ENCODE measurements around the gene MNAT1. TPM values are rescaled to one million over a fixed set of nuclear protein-coding genes. Genes with fewer than 3 reads are reported as not detected.

MNAT1 gene
- total and polyA plus RNA-seq, 9 of the 15 experiments (the other 6 are each of a cell fraction or from before 2014, with no cell fraction given): 37.8 to 83.3 (median 60.4) TPM

GRCh38 chr14:60975551-60975950, 241.0 kb downstream of the MNAT1 start (continued):
- no peak for TF ChIP-seq ZNF695 (CRISPR knock-in tag; IDR thresholded peaks at IDR 0.05)
- no peak for TF ChIP-seq CHD2 (IDR thresholded peaks at IDR 0.05; ENCODE audit: low read depth, low read length)
- TF ChIP-seq CREM (IDR thresholded peaks at IDR 0.05; ENCODE audit: low read depth): no peak
- TF ChIP-seq JUNB (CRISPR knock-in tag; conservative IDR thresholded peaks at IDR 0.05): no peak
- no peak for TF ChIP-seq YY1 (IDR thresholded peaks at IDR 0.05; ENCODE audit: borderline replicate concordance in 1 of 3, control insufficient read depth in 1 of 3, extremely low read depth in 1 of 3, insufficient read depth in 3 of 3, insufficient read length in 1 of 3, insufficient replicate concordance in 2 of 3, low read depth in 1 of 3, low read length in 2 of 3)

GRCh38 chr14:60977847-60978246, 243.3 kb downstream of the MNAT1 start:
- Histone ChIP-seq H3K27ac (ENCODE audit: extremely low read depth, low read depth, low read length) (no peak overlapping the region), H3K4me3 (peak overlapping the region; percentile 84; the same call in 1 of the 2 replicates), H3K4me2 (ENCODE audit: insufficient read depth, low read length) (peak overlapping the region; percentile 54; the same call in 1 of the 2 replicates), H2AFZ (ENCODE audit: low read depth, low read length) (no peak overlapping the region), H3K4me1 (replicated peaks in 1 of 2; ENCODE audit: control insufficient read depth in 2 of 2, insufficient read depth in 2 of 2, low read length in 2 of 2) (no peaks in the 10 kb centered on the region; a peak in 1 of 5 replicates), H3K9ac (ENCODE audit: insufficient read depth in 1 of 2, low read depth in 2 of 2, low read length in 2 of 2) (peak overlapping the region in 1 of 2 experiments; percentile 46; a peak in 2 of 4 replicates), H3K9me1 (ENCODE audit: control insufficient read depth, insufficient read depth, low read length) (no peaks in the 10 kb centered on the region), H3K27me3 (ENCODE audit: control insufficient read depth in 2 of 2, insufficient read depth in 2 of 2, low read length in 2 of 2) (no peaks in the 10 kb centered on the region), H4K20me1 (replicated peaks; ENCODE audit: control insufficient read depth, insufficient read depth, low read length) (no peaks in the 10 kb centered on the region), H3K36me3 (ENCODE audit: control insufficient read depth, insufficient read depth, low read length) (peaks cover 52% of the 10 kb centered on the region), H3K9me3 (replicated peaks; ENCODE audit: control insufficient read depth, insufficient read depth, low read depth, low read length) (no peaks in the 10 kb centered on the region), H3K79me2 (ENCODE audit: control insufficient read depth, insufficient read depth, low read length) (peaks cover 72% of the 10 kb centered on the region)
- CTCF ChIA-PET (ENCODE audit: low intra/inter-chr PET ratio): no interaction called here
- POLR2A ChIA-PET: no interaction called here
- no peak for TF ChIP-seq ZNF561 (CRISPR knock-in tag; conservative IDR thresholded peaks at IDR 0.05)
- no peak for TF ChIP-seq TAL1 (IDR thresholded peaks at IDR 0.05)
- peak; percentile 66 for TF ChIP-seq NFIC (IDR thresholded peaks at IDR 0.05)
- in situ Hi-C loops (cut with MboI): no loop called here
- 0% methylated on average over 2 of the region's 2 CpGs for WGBS (ENCODE audit: insufficient coverage, low coverage, missing lambda C conversion rate)
- DNase-seq (ENCODE audit: extremely low read depth in 1 of 4, low spot score in 3 of 4) (no peak), ATAC-seq (no peak), FAIRE-seq (no peak)
- no TSS peak for BruUV-seq (replicated peaks)
- intact Hi-C loops (cut with micrococcal nuclease): no loop called here

All from K562 (cell line).